HEK293 (cell line): ENCODE measurements around the gene ABHD17B.

Source experiments
- CTCF ChIA-PET: fragments of 350-600 bp; formaldehyde crosslinking; extraction: SDS; loops from one replicate; lab custom pipeline; 2021; ENCODE audit warnings: antibody characterized with exemption; lab: Yijun Ruan, JAX
- POLR2A ChIA-PET: fragments of 300-600 bp; formaldehyde crosslinking; extraction: SDS; loops from one replicate; lab custom pipeline; 2020; ENCODE audit warnings: antibody characterized with exemption, inconsistent platforms; lab: Yijun Ruan, JAX
- H3K27ac ChIP-seq: fragments of 200-500 bp; sonication (Bioruptor generic); 2 replicates; pipeline ENCODE4 v1.5.1; 2014; ENCODE audit warnings: low read depth, low read length, control low read depth, inconsistent platforms; ENCODE audit errors: extremely low read depth
- H3K36me3 ChIP-seq, 2 experiments: fragments of 200-500 bp in 1 of 2; sonication (Bioruptor generic) in 1 of 2; 1 replicate in 1 of 2; 2 replicates in 1 of 2; pipeline ENCODE4 v1.5.1; 2014 to 2017; ENCODE audit warnings: inconsistent platforms in 2 of 2, low read length in 2 of 2; ENCODE audit not compliant: control insufficient read depth in 2 of 2, insufficient read depth in 1 of 2
- H3K4me1 ChIP-seq: fragments of 200-500 bp; sonication (Bioruptor generic); 2 replicates; pipeline ENCODE4 v1.5.1; 2014; ENCODE audit warnings: mild to moderate bottlenecking, low read length, inconsistent platforms; ENCODE audit not compliant: control insufficient read depth, insufficient read depth
- H3K4me3 ChIP-seq: 2 replicates; pipeline ENCODE4 v1.5.1; 2011; ENCODE audit warnings: low read depth, mild to moderate bottlenecking, control low read depth, low read length, moderate library complexity
- H3K9me3 ChIP-seq: fragments of 200-500 bp; sonication (Bioruptor generic); 2 replicates; pipeline ENCODE4 v1.5.1; 2014; ENCODE audit warnings: low read depth, low read length, inconsistent platforms; ENCODE audit not compliant: control insufficient read depth, insufficient read depth
- HOXC10 ChIP-seq: sonication (generic); formaldehyde crosslinking; IDR thresholded peaks from 2 replicates; pipeline ENCODE4 v1.8.1; 2023; ENCODE audit warnings: mild to moderate bottlenecking, missing genetic modification reagents
- PRDM10 ChIP-seq: fragments of 450-650 bp; formaldehyde crosslinking; IDR thresholded peaks from 2 replicates; pipeline ENCODE4 v1.5.1; 2016; ENCODE audit warnings: missing biosample characterization, missing genetic modification characterization
- REPIN1 ChIP-seq: fragments of 450-650 bp; formaldehyde crosslinking; IDR thresholded peaks from 2 replicates; pipeline ENCODE4 v1.5.1; 2017; ENCODE audit warnings: missing biosample characterization, missing genetic modification characterization, low read depth
- SCRT2 ChIP-seq: fragments of 450-650 bp; formaldehyde crosslinking; IDR thresholded peaks from 2 replicates; pipeline ENCODE4 v1.5.1; 2016; ENCODE audit warnings: missing biosample characterization, missing genetic modification characterization
- SP7 ChIP-seq: fragments of 450-650 bp; formaldehyde crosslinking; IDR thresholded peaks from 2 replicates; pipeline ENCODE4 v1.5.1; 2016; ENCODE audit warnings: missing biosample characterization, missing genetic modification characterization
- ZNF140 ChIP-seq: fragments of 450-650 bp; formaldehyde crosslinking; IDR thresholded peaks from 2 replicates; pipeline ENCODE4 v1.5.1; 2016; ENCODE audit warnings: missing biosample characterization, missing genetic modification characterization
- ZNF157 ChIP-seq: fragments of 450-650 bp; formaldehyde crosslinking; IDR thresholded peaks from 2 replicates; pipeline ENCODE4 v1.5.1; 2016; ENCODE audit warnings: missing biosample characterization, missing genetic modification characterization
- ZNF169 ChIP-seq: fragments of 450-650 bp; formaldehyde crosslinking; IDR thresholded peaks from 2 replicates; pipeline ENCODE4 v1.5.1; 2016; ENCODE audit warnings: missing biosample characterization, missing genetic modification characterization
- ZNF433 ChIP-seq: fragments of 450-650 bp; formaldehyde crosslinking; IDR thresholded peaks from 2 replicates; pipeline ENCODE4 v1.5.1; 2016; ENCODE audit warnings: missing biosample characterization, missing genetic modification characterization, low read depth
- ZNF626 ChIP-seq: fragments of 450-650 bp; sonication (Bioruptor Pico); formaldehyde crosslinking; IDR thresholded peaks from 2 replicates; pipeline ENCODE4 v1.5.1; 2018; ENCODE audit warnings: missing biosample characterization, missing genetic modification characterization, inconsistent platforms
- ZNF76 ChIP-seq: fragments of 450-650 bp; formaldehyde crosslinking; IDR thresholded peaks from 2 replicates; pipeline ENCODE4; 2016; ENCODE audit warnings: low read depth, missing biosample characterization, missing genetic modification characterization, borderline replicate concordance
- ZNF830 ChIP-seq: fragments of 450-650 bp; IDR thresholded peaks from 2 replicates; pipeline ENCODE4 v1.5.0; 2018; ENCODE audit warnings: missing biosample characterization, missing genetic modification characterization, low read depth, mild to moderate bottlenecking, moderate library complexity
- ZSCAN23 ChIP-seq: fragments of 450-650 bp; formaldehyde crosslinking; IDR thresholded peaks from 2 replicates; pipeline ENCODE4 v1.5.1; 2016; ENCODE audit warnings: missing biosample characterization, missing genetic modification characterization
- TF ChIP-seq, protein P1 (sequence below): fragments of 450-650 bp; formaldehyde crosslinking; IDR thresholded peaks from 2 replicates; pipeline ENCODE4 v1.5.1; 2016; ENCODE audit warnings: missing biosample characterization, missing genetic modification characterization
- TF ChIP-seq, protein P2 (sequence below): fragments of 450-650 bp; formaldehyde crosslinking; IDR thresholded peaks from 2 replicates; pipeline ENCODE4 v1.5.1; 2016; ENCODE audit warnings: missing biosample characterization, missing genetic modification characterization
- TF ChIP-seq, protein P3 (sequence below): fragments of 450-650 bp; IDR thresholded peaks from 2 replicates; pipeline ENCODE4 v1.5.1; 2018; ENCODE audit warnings: missing biosample characterization, missing genetic modification characterization
- TF ChIP-seq, protein P4 (sequence below): fragments of 450-650 bp; formaldehyde crosslinking; IDR thresholded peaks from 2 replicates; pipeline ENCODE4 v1.5.1; 2016; ENCODE audit warnings: missing biosample characterization, missing genetic modification characterization
- TF ChIP-seq, protein P5 (sequence below): fragments of 450-650 bp; formaldehyde crosslinking; IDR thresholded peaks from 2 replicates; pipeline ENCODE4 v1.5.1; 2016; ENCODE audit warnings: missing biosample characterization, missing genetic modification characterization
- TF ChIP-seq, protein P6 (sequence below): fragments of 450-650 bp; formaldehyde crosslinking; IDR thresholded peaks from 2 replicates; pipeline ENCODE4 v1.5.1; 2016; ENCODE audit warnings: missing biosample characterization, missing genetic modification characterization
- TF ChIP-seq, protein P7 (sequence below): sonication (generic); formaldehyde crosslinking; IDR thresholded peaks from 2 replicates; pipeline ENCODE4 v1.8.1; 2022; ENCODE audit warnings: mild to moderate bottlenecking, moderate library complexity, missing genetic modification reagents
- TF ChIP-seq, protein P8 (sequence below): fragments of 450-650 bp; formaldehyde crosslinking; IDR thresholded peaks from 2 replicates; pipeline ENCODE4 v1.5.1; 2017; ENCODE audit warnings: missing biosample characterization, missing genetic modification characterization

ABHD17B gene

GRCh38 chr9:71850996-71851395 is 60.0 kb downstream of the ABHD17B start (continued):
- TF ChIP-seq, protein P1, sequence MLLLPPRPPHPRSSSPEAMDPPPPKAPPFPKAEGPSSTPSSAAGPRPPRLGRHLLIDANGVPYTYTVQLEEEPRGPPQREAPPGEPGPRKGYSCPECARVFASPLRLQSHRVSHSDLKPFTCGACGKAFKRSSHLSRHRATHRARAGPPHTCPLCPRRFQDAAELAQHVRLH (tag by site-specific recombination), result no peak
- TF ChIP-seq ZNF830 (tag by site-specific recombination), result no peak
- TF ChIP-seq, protein P2, sequence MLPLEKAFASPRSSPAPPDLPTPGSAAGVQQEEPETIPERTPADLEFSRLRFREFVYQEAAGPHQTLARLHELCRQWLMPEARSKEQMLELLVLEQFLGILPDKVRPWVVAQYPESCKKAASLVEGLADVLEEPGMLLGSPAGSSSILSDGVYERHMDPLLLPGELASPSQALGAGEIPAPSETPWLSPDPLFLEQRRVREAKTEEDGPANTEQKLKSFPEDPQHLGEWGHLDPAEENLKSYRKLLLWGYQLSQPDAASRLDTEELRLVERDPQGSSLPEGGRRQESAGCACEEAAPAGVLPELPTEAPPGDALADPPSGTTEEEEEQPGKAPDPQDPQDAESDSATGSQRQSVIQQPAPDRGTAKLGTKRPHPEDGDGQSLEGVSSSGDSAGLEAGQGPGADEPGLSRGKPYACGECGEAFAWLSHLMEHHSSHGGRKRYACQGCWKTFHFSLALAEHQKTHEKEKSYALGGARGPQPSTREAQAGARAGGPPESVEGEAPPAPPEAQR (tag by site-specific recombination), result no peak

DNA sequence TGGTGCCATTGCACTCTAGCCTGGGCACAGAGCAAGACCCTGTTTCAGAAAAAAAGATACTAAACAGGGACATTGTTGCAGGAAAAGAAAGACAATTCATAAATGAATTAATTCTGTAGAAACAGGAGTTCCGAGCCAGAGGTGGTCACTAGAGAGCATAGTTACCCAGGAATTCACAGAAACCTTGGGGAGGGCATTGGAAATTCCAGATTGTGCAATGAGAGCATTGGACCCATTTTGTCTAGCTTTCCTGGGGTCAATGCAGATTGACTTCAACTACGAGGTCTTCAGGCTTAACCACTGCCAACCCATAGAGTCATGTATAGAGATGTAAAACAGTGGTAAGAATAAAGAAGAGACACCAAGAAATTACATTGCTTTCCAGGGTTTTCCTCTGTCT is 63.1 kb downstream of the ABHD17B start:
- no peaks in the 10 kb centered on the region for H3K4me1 ChIP-seq
- H3K4me3 ChIP-seq, result no peak overlapping the region
- no peaks in the 10 kb centered on the region for H3K9me3 ChIP-seq
- no peak overlapping the region for H3K27ac ChIP-seq
- ChIA-PET CTCF (no interaction called here), POLR2A (no interaction called here)
- no peaks in the 10 kb centered on the region for H3K36me3 ChIP-seq
- TF ChIP-seq PRDM10 (tag by site-specific recombination) (no peak), SP7 (tag by site-specific recombination) (no peak), ZNF626 (no peak), ZNF157 (tag by site-specific recombination) (no peak), ZSCAN23 (tag by site-specific recombination) (no peak), REPIN1 (tag by site-specific recombination) (no peak), HOXC10 (CRISPR knock-in tag) (no peak), SCRT2 (tag by site-specific recombination) (no peak), ZNF433 (tag by site-specific recombination) (no peak), ZNF140 (tag by site-specific recombination) (no peak), ZNF76 (tag by site-specific recombination) (no peak), ZNF169 (no peak)
- TF ChIP-seq, protein P3, sequence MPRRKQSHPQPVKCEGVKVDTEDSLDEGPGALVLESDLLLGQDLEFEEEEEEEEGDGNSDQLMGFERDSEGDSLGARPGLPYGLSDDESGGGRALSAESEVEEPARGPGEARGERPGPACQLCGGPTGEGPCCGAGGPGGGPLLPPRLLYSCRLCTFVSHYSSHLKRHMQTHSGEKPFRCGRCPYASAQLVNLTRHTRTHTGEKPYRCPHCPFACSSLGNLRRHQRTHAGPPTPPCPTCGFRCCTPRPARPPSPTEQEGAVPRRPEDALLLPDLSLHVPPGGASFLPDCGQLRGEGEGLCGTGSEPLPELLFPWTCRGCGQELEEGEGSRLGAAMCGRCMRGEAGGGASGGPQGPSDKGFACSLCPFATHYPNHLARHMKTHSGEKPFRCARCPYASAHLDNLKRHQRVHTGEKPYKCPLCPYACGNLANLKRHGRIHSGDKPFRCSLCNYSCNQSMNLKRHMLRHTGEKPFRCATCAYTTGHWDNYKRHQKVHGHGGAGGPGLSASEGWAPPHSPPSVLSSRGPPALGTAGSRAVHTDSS, result no peak
- TF ChIP-seq, protein P4, sequence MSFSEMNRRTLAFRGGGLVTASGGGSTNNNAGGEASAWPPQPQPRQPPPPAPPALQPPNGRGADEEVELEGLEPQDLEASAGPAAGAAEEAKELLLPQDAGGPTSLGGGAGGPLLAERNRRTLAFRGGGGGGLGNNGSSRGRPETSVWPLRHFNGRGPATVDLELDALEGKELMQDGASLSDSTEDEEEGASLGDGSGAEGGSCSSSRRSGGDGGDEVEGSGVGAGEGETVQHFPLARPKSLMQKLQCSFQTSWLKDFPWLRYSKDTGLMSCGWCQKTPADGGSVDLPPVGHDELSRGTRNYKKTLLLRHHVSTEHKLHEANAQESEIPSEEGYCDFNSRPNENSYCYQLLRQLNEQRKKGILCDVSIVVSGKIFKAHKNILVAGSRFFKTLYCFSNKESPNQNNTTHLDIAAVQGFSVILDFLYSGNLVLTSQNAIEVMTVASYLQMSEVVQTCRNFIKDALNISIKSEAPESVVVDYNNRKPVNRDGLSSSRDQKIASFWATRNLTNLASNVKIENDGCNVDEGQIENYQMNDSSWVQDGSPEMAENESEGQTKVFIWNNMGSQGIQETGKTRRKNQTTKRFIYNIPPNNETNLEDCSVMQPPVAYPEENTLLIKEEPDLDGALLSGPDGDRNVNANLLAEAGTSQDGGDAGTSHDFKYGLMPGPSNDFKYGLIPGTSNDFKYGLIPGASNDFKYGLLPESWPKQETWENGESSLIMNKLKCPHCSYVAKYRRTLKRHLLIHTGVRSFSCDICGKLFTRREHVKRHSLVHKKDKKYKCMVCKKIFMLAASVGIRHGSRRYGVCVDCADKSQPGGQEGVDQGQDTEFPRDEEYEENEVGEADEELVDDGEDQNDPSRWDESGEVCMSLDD (tag by site-specific recombination), result no peak
- TF ChIP-seq, protein P5, sequence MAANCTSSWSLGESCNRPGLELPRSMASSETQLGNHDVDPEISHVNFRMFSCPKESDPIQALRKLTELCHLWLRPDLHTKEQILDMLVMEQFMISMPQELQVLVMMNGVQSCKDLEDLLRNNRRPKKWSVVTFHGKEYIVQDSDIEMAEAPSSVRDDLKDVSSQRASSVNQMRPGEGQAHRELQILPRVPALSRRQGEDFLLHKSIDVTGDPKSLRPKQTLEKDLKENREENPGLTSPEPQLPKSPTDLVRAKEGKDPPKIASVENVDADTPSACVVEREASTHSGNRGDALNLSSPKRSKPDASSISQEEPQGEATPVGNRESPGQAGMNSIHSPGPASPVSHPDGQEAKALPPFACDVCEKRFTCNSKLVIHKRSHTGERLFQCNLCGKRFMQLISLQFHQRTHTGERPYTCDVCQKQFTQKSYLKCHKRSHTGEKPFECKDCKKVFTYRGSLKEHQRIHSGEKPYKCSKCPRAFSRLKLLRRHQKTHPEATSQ (tag by site-specific recombination), result no peak
- TF ChIP-seq, protein P6, sequence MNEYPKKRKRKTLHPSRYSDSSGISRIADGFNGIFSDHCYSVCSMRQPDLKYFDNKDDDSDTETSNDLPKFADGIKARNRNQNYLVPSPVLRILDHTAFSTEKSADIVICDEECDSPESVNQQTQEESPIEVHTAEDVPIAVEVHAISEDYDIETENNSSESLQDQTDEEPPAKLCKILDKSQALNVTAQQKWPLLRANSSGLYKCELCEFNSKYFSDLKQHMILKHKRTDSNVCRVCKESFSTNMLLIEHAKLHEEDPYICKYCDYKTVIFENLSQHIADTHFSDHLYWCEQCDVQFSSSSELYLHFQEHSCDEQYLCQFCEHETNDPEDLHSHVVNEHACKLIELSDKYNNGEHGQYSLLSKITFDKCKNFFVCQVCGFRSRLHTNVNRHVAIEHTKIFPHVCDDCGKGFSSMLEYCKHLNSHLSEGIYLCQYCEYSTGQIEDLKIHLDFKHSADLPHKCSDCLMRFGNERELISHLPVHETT, result no peak
- TF ChIP-seq, protein P7, sequence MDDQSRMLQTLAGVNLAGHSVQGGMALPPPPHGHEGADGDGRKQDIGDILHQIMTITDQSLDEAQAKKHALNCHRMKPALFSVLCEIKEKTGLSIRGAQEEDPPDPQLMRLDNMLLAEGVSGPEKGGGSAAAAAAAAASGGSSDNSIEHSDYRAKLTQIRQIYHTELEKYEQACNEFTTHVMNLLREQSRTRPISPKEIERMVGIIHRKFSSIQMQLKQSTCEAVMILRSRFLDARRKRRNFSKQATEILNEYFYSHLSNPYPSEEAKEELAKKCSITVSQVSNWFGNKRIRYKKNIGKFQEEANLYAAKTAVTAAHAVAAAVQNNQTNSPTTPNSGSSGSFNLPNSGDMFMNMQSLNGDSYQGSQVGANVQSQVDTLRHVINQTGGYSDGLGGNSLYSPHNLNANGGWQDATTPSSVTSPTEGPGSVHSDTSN (CRISPR knock-in tag), result no peak
- TF ChIP-seq, protein P8, sequence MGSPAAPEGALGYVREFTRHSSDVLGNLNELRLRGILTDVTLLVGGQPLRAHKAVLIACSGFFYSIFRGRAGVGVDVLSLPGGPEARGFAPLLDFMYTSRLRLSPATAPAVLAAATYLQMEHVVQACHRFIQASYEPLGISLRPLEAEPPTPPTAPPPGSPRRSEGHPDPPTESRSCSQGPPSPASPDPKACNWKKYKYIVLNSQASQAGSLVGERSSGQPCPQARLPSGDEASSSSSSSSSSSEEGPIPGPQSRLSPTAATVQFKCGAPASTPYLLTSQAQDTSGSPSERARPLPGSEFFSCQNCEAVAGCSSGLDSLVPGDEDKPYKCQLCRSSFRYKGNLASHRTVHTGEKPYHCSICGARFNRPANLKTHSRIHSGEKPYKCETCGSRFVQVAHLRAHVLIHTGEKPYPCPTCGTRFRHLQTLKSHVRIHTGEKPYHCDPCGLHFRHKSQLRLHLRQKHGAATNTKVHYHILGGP, result no peak
